Skeletal muscle cell (primary cell): ENCODE results near the gene NLRP6.
"Not testable (repeated sequence)": the region's sequence is repeated elsewhere in the genome, so short reads cannot be mapped to it uniquely, and the experiment has no call there.

ENCODE experiments used
- DNase-seq: peaks from one replicate; pipeline ENCODE4 v3.0.0-alpha.2; 2010; ENCODE audit warnings: low read depth
- H3K4me3 ChIP-seq: 2 replicates; pipeline ENCODE4 v1.5.1; 2011; ENCODE audit warnings: low read depth, mild to moderate bottlenecking, control low read depth, low read length, moderate library complexity

NLRP6 gene

GRCh38 chr11:253886-254270 is 24.3 kb upstream of the NLRP6 start:
- H3K4me3 ChIP-seq = no peak overlapping the region
- no peak for DNase-seq

DNA sequence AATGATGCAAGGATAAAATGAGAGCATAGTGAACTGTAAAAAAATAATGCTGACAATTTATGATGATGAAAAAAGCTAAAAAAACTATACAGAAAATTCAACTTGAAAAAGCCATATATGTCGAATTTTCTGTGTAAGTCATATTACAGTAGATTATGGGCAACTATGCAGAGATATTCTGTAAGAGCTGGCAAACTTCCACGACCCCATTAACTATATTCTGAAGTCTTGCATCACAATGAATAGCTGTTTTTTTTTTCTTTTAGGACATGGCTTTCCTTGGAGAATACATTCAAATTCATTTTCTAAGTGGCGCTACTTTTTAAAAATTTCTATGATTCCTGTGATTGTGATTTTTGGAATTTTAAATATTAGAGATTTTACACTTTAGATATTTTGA is 23.0 kb upstream of the NLRP6 start:
- H3K4me3 ChIP-seq = no peak overlapping the region
- DNase-seq = no peak

GRCh38 chr11:255816-256215 is 22.4 kb upstream of the NLRP6 start:
- DNase-seq = no peak

DNA sequence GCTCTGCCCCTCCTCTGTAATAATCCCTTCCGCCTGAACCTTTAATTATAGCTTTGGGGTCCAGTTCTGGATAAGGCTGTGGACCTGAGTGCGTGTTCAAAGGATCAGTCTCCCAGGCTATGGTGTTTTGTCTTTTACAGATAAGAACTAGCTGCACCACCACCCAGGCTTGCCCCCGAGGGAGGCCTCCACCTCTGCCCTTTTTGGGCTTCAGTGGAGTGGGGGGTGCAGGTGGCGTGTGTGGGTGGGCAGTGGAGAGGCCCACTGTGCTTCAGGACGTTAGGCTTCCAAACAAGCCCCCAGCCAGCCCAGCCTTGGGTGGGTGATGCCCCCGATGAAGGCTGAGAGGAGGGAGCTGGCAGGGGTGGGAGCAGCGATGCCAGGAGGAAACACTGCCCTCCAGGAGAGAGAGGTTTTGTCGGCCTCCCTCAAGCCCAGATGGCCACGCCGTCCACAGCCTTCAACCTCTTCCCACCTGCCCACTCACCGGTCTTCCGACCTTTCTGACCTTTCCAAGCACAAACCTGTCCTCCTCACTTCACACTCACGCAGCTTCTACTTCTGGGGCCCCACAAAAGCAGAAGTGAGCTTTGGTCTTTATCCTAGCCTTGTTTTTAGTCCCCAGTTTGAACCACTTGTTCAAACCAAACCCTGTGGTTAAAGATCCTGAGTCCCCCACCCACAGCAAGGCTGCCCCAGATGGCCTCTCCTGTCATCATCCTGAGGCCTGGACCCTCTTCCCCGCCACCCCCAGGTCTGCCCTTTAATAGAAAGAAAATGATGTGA is 21.1 kb upstream of the NLRP6 start:
- H3K4me3 ChIP-seq = no peak overlapping the region
- no peak for DNase-seq

More at GRCh38 chr11:255816-256215, 22.4 kb upstream of the NLRP6 start:
- H3K4me3 ChIP-seq = no peak overlapping the region

DNA sequence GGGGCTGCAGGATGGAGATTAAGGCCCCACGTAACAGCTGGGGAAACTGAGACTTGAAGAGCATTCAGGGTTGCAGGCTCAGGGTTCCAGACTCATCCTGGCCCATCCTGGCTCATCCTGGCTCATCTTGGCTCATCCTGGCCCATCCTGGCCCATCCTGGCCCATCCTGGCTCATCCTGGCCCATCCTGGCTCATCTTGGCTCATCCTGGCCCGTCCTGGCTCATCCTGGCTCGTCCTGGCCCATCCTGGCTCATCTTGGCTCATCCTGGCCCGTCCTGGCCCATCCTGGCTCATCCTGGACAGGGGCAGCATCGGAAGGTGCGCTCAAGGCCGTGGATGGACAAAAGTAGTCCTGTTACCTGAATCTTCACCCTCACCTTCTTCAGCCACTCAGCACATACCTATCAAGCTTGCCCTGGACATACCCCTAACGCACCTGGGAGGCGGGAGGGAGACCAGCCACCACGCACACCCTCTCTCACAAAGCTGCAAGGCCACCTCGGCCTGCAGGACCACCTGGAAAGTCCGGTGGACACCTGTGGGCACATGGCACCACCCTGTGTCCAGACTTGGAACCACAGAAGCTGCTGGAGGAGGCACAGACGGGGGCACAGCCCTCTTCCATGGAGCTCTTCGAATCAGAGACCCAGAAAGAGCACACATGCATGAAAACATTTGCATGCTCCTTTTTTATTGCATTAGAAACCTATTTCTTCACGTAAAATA is 20.3 kb upstream of the NLRP6 start:
- no peak overlapping the region for H3K4me3 ChIP-seq
- DNase-seq = no peak

GRCh38 chr11:259413-259812 is 18.8 kb upstream of the NLRP6 start:
- no peak for DNase-seq

GRCh38 chr11:261624-262023 is 16.6 kb upstream of the NLRP6 start:
- no peak for DNase-seq
- no peak overlapping the region for H3K4me3 ChIP-seq

More at GRCh38 chr11:259413-259812, 18.8 kb upstream of the NLRP6 start:
- no peak overlapping the region for H3K4me3 ChIP-seq

DNA sequence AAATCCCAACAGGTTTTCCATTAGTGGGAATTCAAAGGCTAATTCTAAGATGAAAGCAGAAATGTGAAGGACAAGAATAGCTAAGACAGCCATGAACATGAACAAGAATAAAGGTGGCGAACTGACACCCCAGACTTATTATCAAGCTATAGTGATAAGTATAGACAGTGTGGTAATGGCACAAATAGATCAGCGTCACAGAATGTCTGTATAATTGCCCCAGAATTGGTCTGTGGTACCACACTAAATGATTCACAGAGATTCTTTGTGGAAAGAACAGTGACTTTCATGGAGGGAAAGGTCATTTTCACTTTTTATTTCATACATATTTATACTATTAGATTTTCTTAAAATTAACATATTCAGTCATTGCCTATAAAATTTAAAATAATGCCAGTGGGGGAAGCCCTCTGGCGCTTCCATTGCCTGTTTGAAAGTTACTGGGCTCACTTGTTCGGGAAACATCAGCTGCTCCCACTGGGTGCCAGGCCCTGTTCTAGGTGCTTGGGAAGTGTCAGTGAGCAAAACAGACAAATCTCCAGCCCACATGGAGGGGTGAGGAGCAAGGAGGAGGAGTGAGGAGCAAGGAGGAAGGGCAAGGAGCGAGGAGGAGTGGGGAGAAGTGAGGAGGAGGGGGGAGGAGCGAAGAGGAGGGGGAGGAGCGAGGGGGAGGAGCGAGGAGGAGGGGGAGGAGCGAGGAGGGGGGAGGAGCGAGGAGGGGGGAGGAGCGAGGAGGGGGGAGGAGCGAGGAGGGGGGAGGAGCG is 11.3 kb upstream of the NLRP6 start:
- no peak for DNase-seq
- H3K4me3 ChIP-seq = no peak overlapping the region

GRCh38 chr11:267491-267994 is 10.7 kb upstream of the NLRP6 start:
- no peak for DNase-seq
- no peak overlapping the region for H3K4me3 ChIP-seq

DNA sequence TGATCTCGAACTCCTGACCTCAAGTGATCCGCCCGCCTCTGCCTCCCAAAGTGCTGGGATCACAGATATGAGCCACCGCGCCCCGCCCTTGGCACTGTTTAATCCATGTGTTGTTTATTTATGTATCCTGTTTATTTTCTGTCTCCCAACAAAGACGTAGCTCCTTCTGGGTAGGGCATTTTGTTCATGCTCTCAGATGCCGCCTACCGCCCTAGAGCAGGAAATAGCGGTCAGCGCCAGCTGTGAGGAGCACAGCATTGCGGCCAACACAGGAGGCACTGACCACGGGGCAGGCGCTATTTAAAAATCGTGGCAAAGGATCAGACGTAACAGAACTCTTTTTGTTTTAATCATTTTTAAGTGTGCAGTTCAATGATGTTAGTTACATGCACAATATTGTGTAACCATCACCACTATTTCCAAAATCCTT is 9.5 kb upstream of the NLRP6 start:
- H3K4me3 ChIP-seq, DNase-seq: not testable (repeated sequence)

- no peak overlapping the region for H3K4me3 ChIP-seq
- no peak for DNase-seq
Observed at GRCh38 chr11:269146-269890, 8.9 kb upstream of the NLRP6 start.

GRCh38 chr11:270451-271318 is 7.5 kb upstream of the NLRP6 start:
- no peak overlapping the region for H3K4me3 ChIP-seq
- no peak for DNase-seq

DNA sequence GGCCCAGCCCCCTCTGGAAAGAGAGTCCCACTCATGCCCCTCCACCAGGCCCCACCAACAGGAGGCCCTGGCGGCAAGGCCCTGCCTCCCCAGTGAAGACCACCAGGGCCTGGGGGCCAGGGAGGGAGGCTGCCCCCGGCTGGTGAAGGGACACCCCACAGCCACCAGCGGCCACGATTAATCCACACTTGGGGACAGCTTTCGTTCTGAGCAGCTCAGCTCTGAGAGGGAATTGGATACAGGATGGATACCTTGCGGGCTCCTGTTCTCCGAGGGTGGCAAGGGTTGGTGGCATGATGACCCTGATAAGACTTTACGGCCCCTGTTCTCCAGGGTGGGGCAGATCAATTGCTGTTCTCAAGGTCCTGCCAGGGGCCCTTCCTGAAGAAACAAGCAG is 6.9 kb upstream of the NLRP6 start:
- no peak overlapping the region for H3K4me3 ChIP-seq
- no peak for DNase-seq

GRCh38 chr11:272195-272930 is 5.8 kb upstream of the NLRP6 start:
- DNase-seq = no peak
- no peak overlapping the region for H3K4me3 ChIP-seq

DNA sequence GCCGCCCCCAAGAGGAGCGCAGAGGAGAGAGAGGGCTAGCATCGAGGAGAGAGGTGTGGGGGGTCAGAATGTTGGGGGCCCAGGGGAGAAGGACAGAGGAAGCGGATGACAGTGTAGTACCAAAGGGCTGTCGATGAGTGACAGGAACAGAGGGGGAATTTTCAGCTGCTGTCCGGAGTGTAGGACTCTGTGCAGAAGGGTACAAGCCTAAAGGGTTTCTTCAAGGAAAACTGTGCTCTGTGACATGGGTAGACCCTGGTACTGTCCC is 5.3 kb upstream of the NLRP6 start:
- H3K4me3 ChIP-seq = no peak overlapping the region
- DNase-seq = no peak

- DNase-seq = no peak
- no peak overlapping the region for H3K4me3 ChIP-seq
Observed at GRCh38 chr11:276219-276618, 2.0 kb upstream of the NLRP6 start.

DNA sequence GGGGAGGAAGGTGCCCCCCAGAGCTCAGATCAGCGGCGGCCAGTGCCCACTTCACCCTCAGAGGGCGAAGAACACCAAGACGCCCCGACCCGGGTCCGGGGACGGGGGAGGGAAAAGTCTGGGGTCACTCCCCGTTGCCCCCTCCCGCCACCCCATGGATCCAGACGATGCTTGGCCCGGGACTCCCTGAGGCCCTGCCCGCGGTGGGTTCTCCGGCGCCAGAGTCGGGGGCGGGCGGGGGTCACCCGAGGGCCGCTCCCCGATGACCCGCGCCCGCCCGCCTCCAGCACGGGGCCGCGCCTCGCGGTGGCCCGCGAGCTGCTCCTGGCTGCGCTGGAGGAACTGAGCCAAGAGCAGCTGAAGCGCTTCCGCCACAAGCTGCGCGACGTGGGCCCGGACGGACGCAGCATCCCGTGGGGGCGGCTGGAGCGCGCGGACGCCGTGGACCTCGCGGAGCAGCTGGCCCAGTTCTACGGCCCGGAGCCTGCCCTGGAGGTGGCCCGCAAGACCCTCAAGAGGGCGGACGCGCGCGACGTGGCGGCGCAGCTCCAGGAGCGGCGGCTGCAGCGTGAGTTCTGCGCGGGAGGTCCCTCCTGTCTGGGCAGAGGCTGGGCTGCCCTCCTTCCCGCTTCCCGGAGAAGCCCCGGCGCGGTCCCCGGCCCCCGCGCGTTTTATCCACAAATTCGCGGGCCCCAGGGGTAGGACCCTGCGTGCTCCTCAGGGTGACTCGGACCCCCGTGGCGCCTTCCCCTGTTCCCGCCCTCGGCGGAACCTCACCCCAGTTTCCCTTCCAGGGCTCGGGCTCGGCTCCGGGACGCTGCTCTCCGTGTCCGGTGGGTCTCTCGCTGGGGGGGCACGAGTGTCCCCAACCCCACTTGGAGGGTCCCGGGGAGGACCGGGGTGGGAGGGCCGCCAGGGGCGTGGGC is 1.1 kb downstream of the NLRP6 start:
- H3K4me3 ChIP-seq = no peak overlapping the region

More for the DNA sequence above, 1.1 kb downstream of the NLRP6 start:
- DNase-seq = no peak
